IPS-NIHi7 (cell line): ENCODE data around the gene MAP3K19.
"Not testable (repeated sequence)": the region's sequence is repeated elsewhere in the genome, so short reads cannot be mapped to it uniquely, and the experiment has no call there.

Experiments
- DNase-seq: peaks from one replicate; pipeline ENCODE4 v3.0.0; 2012; ENCODE audit warnings: mixed read lengths; ENCODE audit errors: extremely low spot score

The MAP3K19 gene

DNA sequence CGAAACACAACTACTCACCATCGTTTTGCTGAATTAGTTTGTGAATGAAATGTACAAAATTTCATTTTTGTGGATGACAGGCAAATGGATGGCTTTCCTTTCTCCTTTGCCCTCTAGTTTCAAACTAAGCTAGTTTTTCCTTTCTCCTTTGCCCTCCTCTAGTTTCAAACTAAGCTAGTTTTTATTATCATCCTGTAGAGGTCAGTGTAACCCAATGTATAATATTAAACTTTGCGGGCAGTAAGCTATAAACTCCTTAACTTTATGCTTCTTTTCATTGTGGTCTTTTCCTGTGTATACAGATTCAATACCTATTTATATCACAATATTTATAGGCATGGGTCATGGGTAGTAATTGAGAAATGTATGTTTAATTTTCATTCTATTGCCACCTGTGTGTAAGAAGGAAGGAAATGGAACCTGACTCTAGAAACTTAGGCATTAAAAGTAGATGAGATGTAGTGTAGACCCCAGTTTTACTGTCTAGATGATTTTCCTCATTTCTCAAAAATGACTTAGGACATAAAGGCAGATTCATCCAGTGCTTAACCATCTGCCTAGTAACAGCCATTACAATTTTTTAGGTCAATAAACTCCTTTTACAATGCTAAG, 58.1 kb downstream of the MAP3K19 start:
- DNase-seq, result peak; percentile 38

DNA sequence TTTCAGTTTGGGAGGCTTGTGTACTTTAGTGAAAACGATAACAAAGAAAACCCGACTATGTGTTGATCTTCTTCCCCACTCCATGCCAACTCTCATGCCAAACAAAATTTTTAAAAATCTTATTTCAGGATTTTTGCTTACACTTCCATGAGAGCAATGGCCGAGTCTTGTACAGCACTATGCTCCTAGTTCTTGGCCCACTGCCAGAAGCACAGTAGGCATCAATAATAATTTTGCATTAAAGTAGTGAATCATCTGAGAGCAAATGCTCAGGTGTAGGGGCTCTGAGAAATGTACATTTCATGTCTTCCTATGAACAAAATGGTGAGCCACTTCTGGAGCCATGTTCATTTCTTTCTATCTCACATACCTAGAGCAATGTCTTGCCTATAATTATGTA, 62.2 kb downstream of the MAP3K19 start:
- no peak for DNase-seq

DNA sequence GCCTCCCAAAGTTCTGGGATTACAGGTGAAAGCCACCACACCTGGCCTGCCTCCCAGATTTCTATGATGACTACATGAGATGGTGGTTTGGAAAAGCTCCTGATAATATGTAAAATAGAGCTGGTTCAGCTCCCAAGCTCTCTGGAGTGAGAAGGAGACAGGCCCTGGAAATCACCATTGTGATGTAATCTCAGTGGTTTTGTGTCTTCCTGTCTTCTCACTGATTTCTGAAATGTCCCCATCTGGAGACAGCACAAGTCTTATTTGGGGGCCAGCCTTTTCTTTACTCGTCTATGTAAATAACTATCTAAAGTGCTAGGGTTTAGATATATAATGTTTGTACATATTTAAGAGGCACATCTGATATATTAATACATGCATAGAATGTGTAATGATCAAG, 64.6 kb downstream of the MAP3K19 start:
- no peak for DNase-seq

DNA sequence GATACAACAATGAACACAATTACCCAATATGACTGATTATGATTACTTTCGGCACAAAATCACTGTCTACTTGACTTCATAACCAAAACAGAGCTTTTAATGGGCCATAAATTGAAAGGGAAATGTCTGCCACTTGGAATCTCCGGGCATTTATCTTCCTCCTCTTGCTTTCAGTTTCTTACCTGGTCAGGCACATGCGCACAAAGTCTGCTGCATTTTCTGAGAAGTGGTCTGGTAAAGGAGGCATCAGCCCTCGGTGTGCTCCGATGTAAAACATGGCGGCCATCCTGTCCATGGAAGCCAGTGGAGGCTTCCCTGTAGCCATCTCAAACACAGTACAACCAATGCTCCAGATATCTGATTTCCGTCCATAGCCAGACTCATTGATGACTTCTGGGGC, 66.6 kb downstream of the MAP3K19 start:
- no peak for DNase-seq

DNA sequence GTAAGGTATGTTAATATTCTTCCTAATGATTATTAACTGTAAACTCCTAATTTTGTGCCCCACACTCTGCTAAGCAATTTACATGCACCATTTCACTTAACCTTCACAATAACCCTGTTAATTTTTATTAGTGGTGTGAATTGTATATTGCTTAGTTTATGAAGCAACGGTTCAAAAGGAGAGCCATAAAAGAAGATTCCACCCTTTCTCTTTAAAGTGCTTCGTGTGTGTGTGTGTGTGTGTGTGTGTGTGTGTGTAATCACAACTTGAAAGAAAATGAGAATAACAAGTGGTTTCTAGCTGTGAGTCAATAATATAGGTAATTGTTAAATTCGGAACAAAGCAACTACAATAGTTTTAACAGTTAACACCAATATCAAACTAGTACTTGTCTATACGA, 68.0 kb downstream of the MAP3K19 start:
- no peak for DNase-seq

DNA sequence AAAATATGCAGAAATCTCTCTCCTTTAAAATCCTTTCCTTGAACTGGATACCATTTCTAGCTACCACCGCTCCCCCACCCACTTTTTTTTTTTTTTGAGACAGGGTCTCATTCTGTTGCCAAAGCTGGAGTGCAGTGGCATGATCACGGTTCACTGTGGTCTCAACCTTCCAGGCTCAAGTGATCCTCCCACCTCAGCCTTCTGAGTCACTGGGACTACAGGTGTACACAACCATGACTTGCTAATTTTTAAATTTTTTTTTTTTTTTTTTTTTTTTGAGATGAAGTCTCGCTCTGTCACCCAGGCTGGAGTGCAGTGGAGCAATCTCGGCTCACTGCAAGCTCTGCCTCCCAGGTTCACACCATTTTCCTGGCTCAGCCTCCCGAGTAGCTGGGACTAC, 70.1 kb downstream of the MAP3K19 start:
- not testable (repeated sequence) for DNase-seq

DNA sequence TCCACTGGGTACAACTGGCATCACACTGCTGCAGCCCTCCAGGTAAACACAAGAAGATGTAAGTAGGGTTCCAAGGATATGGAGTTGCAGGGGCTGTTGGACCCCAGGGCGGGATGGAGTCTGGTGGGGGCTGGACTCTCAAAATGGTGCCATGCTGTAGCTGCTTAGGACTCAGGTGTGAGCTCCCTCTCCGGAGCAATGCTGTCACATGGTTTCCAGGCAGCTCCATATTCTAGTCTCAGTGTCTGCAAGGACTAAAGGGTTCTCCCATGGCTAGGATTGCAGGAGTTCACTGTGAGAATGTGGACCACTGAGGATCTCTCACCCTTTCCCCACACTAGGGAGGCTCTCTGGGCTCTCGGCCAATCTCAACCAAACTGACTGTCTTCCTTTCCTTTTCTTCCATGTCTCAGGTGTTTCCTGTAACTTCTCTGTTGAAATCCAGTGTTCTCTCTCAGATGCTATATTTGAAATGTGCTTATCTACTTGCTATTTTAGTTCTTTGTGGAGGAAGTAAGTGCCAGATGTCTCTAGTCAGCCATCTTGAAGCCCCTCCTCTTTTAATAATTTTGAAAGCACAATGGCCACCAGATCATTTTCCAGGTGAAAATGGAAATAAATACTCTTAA, 71.1 kb downstream of the MAP3K19 start:
- no peak for DNase-seq

DNA sequence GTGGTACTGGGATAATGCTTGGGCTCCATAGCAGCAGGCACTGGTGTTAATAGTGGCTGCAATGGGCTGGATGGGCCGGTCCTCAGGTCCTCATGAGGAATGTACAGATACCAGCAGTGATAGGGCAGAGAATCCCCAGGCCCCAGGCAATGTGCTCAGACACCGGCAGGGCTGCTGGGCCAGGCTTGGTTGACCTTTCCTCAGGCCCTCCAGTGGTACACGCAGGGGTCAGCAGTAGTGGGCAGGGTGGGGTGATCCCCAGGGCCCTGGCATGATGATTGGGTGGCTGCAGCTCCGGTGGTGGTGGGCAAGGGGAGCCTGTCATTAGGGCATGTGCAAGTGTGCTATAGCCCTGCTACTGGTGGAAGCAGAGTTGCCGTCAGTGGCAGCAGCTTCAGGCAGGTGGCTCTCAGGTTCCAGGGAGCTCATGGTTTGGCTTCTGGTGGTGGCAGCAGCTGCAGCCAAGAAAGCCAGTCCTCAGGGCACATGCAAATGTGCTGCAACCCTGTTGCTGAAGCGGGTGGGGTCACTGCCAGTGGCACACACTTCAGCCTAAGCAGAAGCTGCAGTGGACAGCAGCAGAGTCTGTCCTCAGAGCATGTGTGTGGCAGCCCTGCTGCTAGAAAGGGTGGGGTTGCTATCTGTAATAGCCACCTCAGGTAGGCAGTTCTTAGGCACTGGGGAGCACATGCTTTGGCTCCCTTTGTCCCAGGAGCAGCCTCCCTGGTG, 71.8 kb downstream of the MAP3K19 start:
- DNase-seq, result no peak

DNA sequence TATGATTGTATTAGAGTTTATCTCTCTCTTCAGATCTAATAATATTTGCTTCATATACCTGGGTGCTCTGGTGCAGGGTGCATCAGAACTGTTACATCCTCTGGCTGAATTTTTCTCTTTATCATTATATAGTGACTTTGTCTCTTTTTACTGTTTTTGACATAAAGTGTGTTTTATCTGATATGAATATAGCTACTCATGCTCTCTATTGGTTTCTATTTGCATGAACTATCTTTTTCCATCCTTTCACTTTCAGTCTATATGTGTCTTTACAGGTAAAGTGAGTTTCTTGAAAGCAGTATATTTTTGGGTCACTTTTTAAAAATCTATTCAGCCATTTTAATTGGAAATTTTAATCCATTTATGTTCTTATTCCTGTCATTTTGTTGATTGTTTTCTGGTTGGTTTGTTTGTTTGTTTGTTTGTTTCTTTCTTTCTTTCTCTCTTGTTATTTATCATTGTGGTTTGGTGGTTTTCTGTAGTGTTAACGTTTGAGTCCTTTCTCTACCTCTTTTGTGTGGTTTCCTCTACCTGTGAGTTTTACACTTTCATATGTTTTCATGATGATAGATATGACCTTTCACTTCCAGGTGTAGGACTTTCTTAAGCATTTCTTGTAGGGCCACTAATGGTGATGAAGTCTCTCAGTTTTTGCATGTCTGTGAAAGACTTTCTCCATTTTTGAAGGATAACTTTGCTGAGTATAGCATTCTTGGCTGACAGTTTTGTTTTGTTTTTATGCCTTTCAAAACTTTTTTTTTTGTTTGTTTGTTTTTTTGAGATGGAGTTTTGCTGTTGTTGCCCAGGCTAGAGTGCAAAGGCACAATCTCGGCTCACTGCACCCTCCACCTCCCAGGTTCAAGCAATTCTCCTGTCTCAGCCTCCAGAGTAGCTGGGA, 73.8 kb downstream of the MAP3K19 start:
- no peak for DNase-seq

DNA sequence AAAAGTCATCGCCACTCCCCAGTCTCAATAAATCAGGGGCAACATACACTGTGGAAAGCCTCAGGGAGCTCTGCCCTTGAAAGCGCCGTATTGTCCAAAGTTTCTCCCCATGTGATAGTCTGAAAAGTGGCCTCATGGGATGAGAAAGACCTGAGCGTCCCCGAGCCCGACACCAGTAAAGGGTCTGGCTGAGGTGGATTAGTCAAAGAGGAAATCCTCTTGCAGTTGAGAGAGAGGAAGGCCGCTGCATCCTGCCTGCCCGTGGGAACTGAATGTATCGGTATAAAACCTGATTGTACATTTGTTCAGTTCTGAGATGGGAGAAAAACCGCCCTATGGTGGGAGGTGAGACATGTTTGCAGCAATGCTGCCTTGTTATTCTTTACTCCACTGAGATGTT, 80.1 kb downstream of the MAP3K19 start:
- DNase-seq, result not testable (repeated sequence)

DNA sequence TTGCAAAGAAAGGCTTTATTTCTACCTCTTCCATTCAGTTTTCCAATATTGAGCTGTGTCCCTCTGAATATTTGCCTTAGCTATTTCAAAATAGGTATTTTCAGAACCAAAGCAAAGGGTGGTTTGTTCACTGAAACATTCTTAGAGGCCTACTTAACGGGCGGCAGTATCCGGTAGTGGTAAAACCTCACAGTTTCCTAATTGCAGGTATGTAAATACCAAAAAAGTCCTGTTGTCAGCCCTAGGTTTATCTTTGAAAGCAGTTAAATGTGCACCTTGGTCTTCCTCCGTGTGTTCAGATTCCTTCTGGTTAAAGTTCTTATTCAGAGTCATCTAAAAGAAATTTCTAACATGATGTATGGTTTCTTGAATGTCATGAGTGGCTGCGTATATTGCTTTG, 89.8 kb downstream of the MAP3K19 start:
- no peak for DNase-seq

DNA sequence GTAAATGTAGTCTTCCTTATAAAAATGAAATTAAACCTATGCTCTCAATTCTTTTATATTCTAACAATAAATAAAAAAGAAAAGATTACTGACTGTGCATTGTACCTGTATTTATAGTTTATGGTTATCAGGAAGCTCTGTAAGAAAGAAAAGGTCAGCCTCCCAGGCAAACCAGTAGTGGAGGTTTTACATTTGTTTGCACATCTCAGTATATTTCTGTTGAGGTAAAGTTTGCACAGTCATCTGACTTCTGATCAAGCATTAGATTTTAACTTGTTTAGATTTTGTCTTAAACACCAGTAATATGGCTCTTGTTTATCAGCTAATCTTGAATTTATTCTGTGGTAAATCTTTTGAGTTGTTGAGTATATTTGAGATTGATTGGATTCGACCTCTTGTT, 91.5 kb downstream of the MAP3K19 start:
- DNase-seq, result no peak

DNA sequence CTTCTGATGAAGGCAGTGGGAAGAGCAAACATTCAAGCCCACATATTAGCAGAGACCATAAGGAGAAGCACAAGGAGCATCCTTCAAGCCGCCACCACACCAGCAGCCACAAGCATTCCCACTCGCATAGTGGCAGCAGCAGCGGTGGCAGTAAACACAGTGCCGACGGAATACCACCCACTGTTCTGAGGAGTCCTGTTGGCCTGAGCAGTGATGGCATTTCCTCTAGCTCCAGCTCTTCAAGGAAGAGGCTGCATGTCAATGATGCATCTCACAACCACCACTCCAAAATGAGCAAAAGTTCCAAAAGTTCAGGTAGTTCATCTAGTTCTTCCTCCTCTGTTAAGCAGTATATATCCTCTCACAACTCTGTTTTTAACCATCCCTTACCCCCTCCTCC, 93.2 kb downstream of the MAP3K19 start:
- no peak for DNase-seq

DNA sequence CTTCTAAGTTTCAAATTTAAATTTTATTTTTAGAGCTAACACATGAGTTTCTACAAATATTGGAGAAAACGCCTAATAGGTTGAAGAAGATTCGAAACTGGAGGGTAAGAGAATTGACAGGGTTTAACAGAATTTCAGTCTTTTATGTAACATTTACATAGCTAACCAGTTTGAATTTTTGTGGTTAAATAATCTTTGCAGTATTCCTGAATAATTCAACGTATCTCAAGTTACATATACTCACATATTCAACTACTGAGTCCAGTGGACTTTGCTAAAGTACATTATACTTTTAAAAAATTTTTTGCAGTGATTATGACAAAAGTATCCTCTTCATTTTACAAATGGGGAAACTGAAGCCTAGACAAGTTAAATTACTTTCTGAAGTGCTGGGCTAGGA, 94.6 kb downstream of the MAP3K19 start:
- no peak for DNase-seq

DNA sequence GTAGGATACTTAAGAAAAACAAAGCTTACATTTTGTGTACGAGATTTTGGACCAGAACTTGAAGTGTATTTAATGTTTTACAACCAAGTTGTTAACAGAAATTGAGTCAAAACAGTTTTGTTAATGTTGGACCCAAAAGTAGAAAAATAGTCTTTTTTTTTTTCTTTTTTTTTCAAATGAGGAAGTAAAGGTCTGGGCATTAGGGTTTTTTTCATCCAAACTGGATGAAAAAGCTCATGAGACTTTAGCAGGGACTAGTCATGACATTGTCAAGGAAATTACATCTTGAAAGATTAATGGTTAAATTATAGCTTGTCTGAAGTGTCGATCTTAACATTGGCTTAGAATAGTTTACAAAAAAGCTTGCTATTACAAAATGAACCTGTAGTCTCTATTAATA, 96.4 kb downstream of the MAP3K19 start:
- no peak for DNase-seq

DNA sequence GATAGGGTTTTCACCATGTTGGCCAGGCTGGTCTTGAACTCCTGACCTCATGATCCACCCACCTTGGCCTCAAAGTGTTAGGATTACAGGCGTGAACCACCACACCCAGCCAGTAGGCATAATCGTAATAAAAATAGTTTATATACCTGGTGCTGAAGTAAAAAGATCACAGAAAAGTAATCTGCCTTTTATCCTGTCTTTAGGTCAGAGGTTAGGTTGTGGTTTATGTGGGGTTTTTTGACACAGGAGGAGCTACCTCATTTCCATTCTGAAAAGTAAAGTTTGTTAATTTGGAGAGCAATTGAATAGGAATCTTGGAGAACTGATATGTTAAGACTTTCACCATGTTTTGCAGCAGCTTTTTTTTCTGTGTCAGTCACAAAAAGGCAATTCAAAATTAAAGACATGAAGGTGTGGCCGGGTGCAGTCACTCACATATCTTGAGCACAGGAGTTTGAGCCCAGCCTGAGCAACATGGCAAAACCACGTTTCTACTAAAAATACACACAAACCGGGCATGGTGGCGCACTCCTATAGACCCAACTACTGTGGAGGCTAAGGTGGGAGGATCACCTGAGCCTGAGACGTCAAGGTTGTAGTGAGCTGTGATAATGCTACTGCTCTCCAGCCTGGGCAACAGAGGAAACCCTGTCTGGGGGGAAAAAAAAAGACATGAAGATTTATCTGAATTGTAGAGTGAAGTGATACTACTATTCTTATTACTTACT, 97.1 kb downstream of the MAP3K19 start:
- DNase-seq, result no peak

DNA sequence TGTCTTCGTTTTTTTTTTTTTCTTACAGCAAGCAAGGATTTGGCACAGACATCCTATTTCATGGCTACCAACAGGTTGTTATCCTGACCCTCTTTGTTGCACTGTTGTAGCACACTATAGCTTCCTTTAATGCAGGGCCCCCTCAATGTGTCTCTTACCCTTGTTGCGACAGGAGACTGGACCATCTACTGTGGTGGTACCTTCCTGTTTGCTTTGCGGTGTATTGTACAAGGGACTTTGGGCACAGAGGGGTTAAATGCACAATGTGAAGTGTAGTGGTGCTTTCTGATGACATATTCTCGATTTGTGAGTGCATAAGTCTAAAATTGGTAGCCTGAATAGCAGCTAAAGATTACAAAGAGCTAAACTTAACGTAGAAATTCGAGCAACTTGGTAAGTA, 101.2 kb downstream of the MAP3K19 start:
- no peak for DNase-seq

DNA sequence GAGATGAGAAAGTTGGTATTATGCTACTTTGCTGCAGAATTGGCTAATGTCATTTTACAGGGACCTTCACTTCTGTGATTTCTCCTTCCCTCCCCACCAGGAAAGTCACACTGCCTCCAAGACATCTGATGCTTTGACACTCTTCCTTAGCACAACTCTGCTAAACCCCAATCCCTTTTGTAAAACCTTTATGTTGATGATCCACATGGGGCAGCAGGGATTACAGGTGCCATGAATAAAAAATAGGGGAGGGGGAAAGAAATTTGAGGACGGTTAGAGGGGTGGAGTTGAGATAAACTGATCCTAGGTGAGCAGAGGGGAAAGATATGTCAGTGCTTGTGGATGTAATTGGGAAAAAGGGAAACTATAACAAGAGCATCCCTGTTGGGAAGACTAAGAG, 102.3 kb downstream of the MAP3K19 start:
- no peak for DNase-seq

DNA sequence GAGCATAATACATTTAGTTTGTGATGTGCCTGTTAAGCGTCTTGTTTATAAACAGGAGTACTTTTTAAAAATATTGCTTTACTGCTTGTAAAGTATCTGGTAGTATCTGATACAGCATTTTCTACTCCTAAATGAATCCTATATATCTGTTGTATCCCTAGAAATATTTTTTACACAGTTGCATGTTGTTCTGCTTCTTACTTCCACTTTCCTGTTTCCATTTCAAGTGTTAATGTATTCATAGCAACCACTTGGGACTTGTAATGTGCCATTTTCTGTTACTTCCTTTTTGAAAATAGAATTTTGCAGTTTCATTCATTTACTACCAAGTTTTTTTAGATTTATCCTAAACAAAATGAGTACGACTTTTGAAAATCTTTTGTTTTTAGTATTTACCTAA, 103.7 kb downstream of the MAP3K19 start:
- DNase-seq, result no peak

DNA sequence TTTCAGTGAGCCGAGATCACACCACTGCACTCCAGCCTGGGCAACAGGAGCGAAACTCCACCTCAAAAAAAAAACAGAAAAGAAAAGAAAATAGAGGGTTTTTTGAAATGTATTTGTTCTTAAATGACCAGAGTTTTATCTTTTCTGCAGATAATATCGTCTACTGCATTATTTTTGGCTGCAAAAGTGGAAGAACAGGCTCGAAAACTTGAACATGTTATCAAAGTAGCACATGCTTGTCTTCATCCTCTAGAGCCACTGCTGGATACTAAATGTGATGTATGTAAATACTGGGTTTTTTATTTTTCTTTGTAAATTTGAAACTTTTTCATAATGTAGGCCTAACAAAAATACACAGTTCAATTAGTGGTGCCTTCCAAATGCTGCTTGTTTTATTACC, 110.6 kb downstream of the MAP3K19 start:
- no peak for DNase-seq

DNA sequence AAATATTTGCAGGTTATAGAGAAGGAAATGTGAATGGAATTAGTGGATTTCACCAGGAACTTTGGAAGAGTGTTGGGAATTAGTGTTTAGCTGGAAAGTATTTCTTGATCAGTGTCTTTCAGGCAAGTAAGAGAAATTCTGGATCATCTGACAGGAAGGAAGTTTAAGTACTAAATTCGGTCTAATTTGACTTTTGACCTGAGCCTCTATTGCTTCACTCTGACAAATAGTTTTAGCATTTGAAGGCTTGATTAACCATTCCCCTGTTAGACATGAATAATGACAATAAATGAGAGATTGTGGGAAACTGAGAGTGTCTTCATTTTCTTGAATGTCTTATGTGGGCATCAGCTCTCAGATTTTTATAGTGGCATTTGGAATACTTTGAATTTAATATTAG, 112.6 kb downstream of the MAP3K19 start:
- no peak for DNase-seq

DNA sequence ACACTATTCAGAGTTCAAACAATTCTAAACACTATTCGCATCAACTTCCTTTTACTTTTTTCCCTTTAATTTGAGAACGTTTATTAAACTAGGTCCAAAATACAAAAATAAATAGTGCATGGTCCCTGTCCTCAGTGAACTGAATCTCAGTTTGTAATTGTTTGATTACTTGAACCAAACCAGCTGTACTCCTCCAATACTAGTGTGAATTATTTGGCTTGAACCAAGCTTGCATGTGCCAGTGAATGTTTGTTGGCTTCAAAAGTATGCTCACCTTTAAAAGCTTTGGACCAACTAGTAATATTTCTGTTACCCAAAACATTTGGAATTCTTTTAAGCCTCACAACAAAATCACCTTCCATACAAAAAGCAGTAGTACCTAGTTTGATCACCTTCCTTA, 113.1 kb downstream of the MAP3K19 start:
- DNase-seq, result no peak
